ENCODE data around the gene NUDCD3.
A peak's percentile ranks its signal among the peaks of the same experiment; 100 is the strongest.

Gene NUDCD3

GRCh38 chr7:44398953-44399574 is 91.4 kb downstream of the NUDCD3 start:
- peak; percentile 79 for ATAC-seq
- TF ChIP-seq CREB5 (CRISPR knock-in tag; IDR thresholded peaks at IDR 0.05; ENCODE audit: low read depth) = no peak
- no peak for TF ChIP-seq ZC3H10 (CRISPR knock-in tag; IDR thresholded peaks at IDR 0.05)
- no peak for TF ChIP-seq ZFP30 (CRISPR knock-in tag; IDR thresholded peaks at IDR 0.05)
- TF ChIP-seq TSHZ2 (CRISPR knock-in tag; IDR thresholded peaks at IDR 0.05) = no peak
- no peak for TF ChIP-seq PATZ1 (CRISPR knock-in tag; IDR thresholded peaks at IDR 0.05; ENCODE audit: borderline replicate concordance)
- TF ChIP-seq ZNF8 (CRISPR knock-in tag; IDR thresholded peaks at IDR 0.05) = no peak
- no peak for TF ChIP-seq POU6F1 (CRISPR knock-in tag; IDR thresholded peaks at IDR 0.05; ENCODE audit: borderline replicate concordance, low read depth)
- TF ChIP-seq TCF4 (CRISPR knock-in tag; IDR thresholded peaks at IDR 0.05; ENCODE audit: borderline replicate concordance) = no peak
- TF ChIP-seq OSR1 (CRISPR knock-in tag; IDR thresholded peaks at IDR 0.05) = no peak
- TF ChIP-seq BACH2 (CRISPR knock-in tag; IDR thresholded peaks at IDR 0.05; ENCODE audit: borderline replicate concordance) = no peak
- no peak for TF ChIP-seq PPARA (CRISPR knock-in tag; IDR thresholded peaks at IDR 0.05; ENCODE audit: borderline replicate concordance)
- TF ChIP-seq CSRNP3 (CRISPR knock-in tag; IDR thresholded peaks at IDR 0.05) = no peak
- TF ChIP-seq ZFP3 (CRISPR knock-in tag; IDR thresholded peaks at IDR 0.05) = no peak
- TF ChIP-seq SNAI2 (CRISPR knock-in tag; IDR thresholded peaks at IDR 0.05) = no peak
- no peak for TF ChIP-seq TOX (CRISPR knock-in tag; IDR thresholded peaks at IDR 0.05; ENCODE audit: borderline replicate concordance)
- TF ChIP-seq CSDC2 (CRISPR knock-in tag; IDR thresholded peaks at IDR 0.05) = no peak
- TF ChIP-seq ZNF70 (CRISPR knock-in tag; IDR thresholded peaks at IDR 0.05) = no peak
- TF ChIP-seq ESRRG (CRISPR knock-in tag; IDR thresholded peaks at IDR 0.05) = no peak

GRCh38 chr7:44398511-44398911 is 91.9 kb downstream of the NUDCD3 start:
- ATAC-seq = no peak
- TF ChIP-seq ZFP3 (CRISPR knock-in tag; IDR thresholded peaks at IDR 0.05) (no peak), CSDC2 (CRISPR knock-in tag; IDR thresholded peaks at IDR 0.05) (no peak), RARB (CRISPR knock-in tag; IDR thresholded peaks at IDR 0.05) (no peak), PATZ1 (CRISPR knock-in tag; IDR thresholded peaks at IDR 0.05; ENCODE audit: borderline replicate concordance) (no peak), ZNF8 (CRISPR knock-in tag; IDR thresholded peaks at IDR 0.05) (no peak), CREB5 (CRISPR knock-in tag; IDR thresholded peaks at IDR 0.05; ENCODE audit: low read depth) (no peak), TSHZ2 (CRISPR knock-in tag; IDR thresholded peaks at IDR 0.05) (no peak), ZNF70 (CRISPR knock-in tag; IDR thresholded peaks at IDR 0.05) (no peak), SNAI2 (CRISPR knock-in tag; IDR thresholded peaks at IDR 0.05) (no peak), POU6F1 (CRISPR knock-in tag; IDR thresholded peaks at IDR 0.05; ENCODE audit: borderline replicate concordance, low read depth) (no peak), OSR1 (CRISPR knock-in tag; IDR thresholded peaks at IDR 0.05) (no peak), ZNF565 (CRISPR knock-in tag; conservative IDR thresholded peaks at IDR 0.05; ENCODE audit: low read depth) (no peak)

All from SK-N-SH treated with all-trans-retinoic acid at 6 μM for 48 hours (cell line).